Transverse colon (tissue), 4 donors: ENCODE results near the gene GMDS. TPM values are rescaled to one million over a fixed set of nuclear protein-coding genes. Genes with fewer than 3 reads are reported as not detected.

Experiments used
- DNase-seq: peaks from one replicate; pipeline ENCODE4 v3.0.0-alpha.2; 2019
- H3K27ac ChIP-seq, 4 donors: fragments of 200-600 bp; sonication (generic); 2 replicates each; pipeline ENCODE4 v1.5.1; 2016 to 2018; ENCODE audit warnings: inconsistent platforms in 4 of 4
- H3K27me3 ChIP-seq: fragments of 200-600 bp; sonication (generic); 2 replicates; pipeline ENCODE4 v1.5.1; 2017; ENCODE audit warnings: inconsistent platforms
- H3K36me3 ChIP-seq, 4 donors: fragments of 200-600 bp; sonication (generic); 2 replicates each; pipeline ENCODE4 v1.5.1; 2017 to 2019; ENCODE audit warnings: inconsistent platforms in 4 of 4
- H3K4me1 ChIP-seq, 4 donors: fragments of 200-600 bp; sonication (generic); 2 replicates each; pipeline ENCODE4 v1.5.1; 2017 to 2020; ENCODE audit warnings: inconsistent platforms in 4 of 4
- H3K4me3 ChIP-seq, 4 donors: fragments of 200-600 bp; sonication (generic); 1 replicate in 1 of 4; 2 replicates in 3 of 4; pipeline versions ENCODE4 v1.5.1 to v1.6.1; 2017 to 2019; ENCODE audit warnings: inconsistent platforms in 4 of 4
- H3K9me3 ChIP-seq, 2 donors: fragments of 200-600 bp; sonication (generic); 2 replicates each; pipeline ENCODE4 v1.5.1; 2017 to 2019; ENCODE audit warnings: inconsistent platforms in 2 of 2
- CTCF ChIP-seq, 5 experiments: fragments of 200-600 bp in 3 of 5; fragments of 450-650 bp in 2 of 5; sonication (generic) in 3 of 5; IDR thresholded peaks; 1 replicate in 2 of 5; 2 replicates in 3 of 5; pipeline ENCODE4 v1.5.1; 2016 to 2017; ENCODE audit warnings: antibody characterized with exemption in 5 of 5, inconsistent platforms in 3 of 5, mild to moderate bottlenecking in 2 of 5, moderate library complexity in 1 of 5
- EP300 ChIP-seq: sonication (generic); formaldehyde crosslinking; IDR thresholded peaks from one replicate; pipeline ENCODE4 v1.6.1; 2017; ENCODE audit warnings: antibody characterized with exemption, low read depth
- POLR2A ChIP-seq: fragments of 450-650 bp; IDR thresholded peaks from one replicate; pipeline ENCODE4 v1.6.1; 2016; ENCODE audit warnings: antibody characterized with exemption, mild to moderate bottlenecking, moderate library complexity
- POLR2AphosphoS5 ChIP-seq, 3 donors: sonication (generic); formaldehyde crosslinking; IDR thresholded peaks; one replicate each; pipeline ENCODE4 v1.6.1; 2016; ENCODE audit warnings: antibody characterized with exemption in 3 of 3
- WGBS, 2 donors: methylation state at CpG; one replicate each; pipeline ENCODE4 v1.1.5; 2018; ENCODE audit warnings: low coverage in 1 of 2; 5-methylcytosine and 5-hydroxymethylcytosine counted together
- in situ Hi-C, 4 donors: fragments of 200-750 bp; cut with MboI; loops; one replicate each; pipeline versions ENCODE4 v1.15.0 to v1.15.1; 2017; ENCODE audit warnings: low sequenced_read_pairs in 3 of 4, low pct_ligation_motif_present in 1 of 4, low pct_unique_long_range_greater_than_20kb in 1 of 4
- intact Hi-C: fragments of 100-400 bp; cut with DNase I; formaldehyde crosslinking; loops from one replicate; pipeline ENCODE4 v1.15.1; 2023; ENCODE audit warnings: low total_unique reads
- total RNA-seq, 4 donors: library from RNA; depleted of rRNA; stranded (reverse); fragments of >200 nt; gene quantifications; one replicate each; pipeline ENCODE4 v1.1.0, GENCODE V29; 2016

GMDS gene
- total RNA-seq, 4 donors from 2014 or later = 66.2 to 546 (median 102) TPM

GRCh38 chr6:2126351-2126750 lies 119.1 kb downstream of the GMDS start:
- Histone ChIP-seq H3K4me3 (no peak overlapping the region), H3K4me1 (no peaks in the 10 kb centered on the region), H3K36me3 (no peaks in the 10 kb centered on the region), H3K9me3 (no peaks in the 10 kb centered on the region), H3K27me3 (no peaks in the 10 kb centered on the region), H3K27ac (no peak overlapping the region)
- 97 to 98% methylated on average over 7 of the region's 7 CpGs for WGBS, 2 donors
- in situ Hi-C loops (no loop called here), intact Hi-C loops (no loop called here)
- no peak for DNase-seq
- no peak for TF ChIP-seq POLR2A
- no peak for TF ChIP-seq CTCF (IDR thresholded peaks at IDR 0.05)

GRCh38 chr6:2125158-2125557 lies 120.2 kb downstream of the GMDS start:
- DNase-seq = no peak
- Histone ChIP-seq H3K36me3 (no peaks in the 10 kb centered on the region), H3K27ac (no peak overlapping the region), H3K4me1 (no peaks in the 10 kb centered on the region), H3K9me3 (no peaks in the 10 kb centered on the region), H3K4me3 (no peak overlapping the region), H3K27me3 (no peaks in the 10 kb centered on the region)
- intact Hi-C loops = no loop called here
- TF ChIP-seq POLR2AphosphoS5 (IDR thresholded peaks at IDR 0.05) (no peak), EP300 (no peak), CTCF (IDR thresholded peaks at IDR 0.05) (no peak), POLR2A (no peak)
- WGBS, 2 donors = 92 to 100% methylated on average over 1 to 3 of the region's 3 CpGs
- in situ Hi-C loops = no loop called here

GRCh38 chr6:2124260-2124709 lies 121.1 kb downstream of the GMDS start:
- Histone ChIP-seq H3K27ac (no peak overlapping the region), H3K36me3 (no peaks in the 10 kb centered on the region), H3K4me3 (no peak overlapping the region), H3K9me3 (no peaks in the 10 kb centered on the region), H3K4me1 (no peaks in the 10 kb centered on the region), H3K27me3 (no peaks in the 10 kb centered on the region)
- no peak for DNase-seq
- TF ChIP-seq EP300 = no peak
- no peak for TF ChIP-seq POLR2AphosphoS5 (IDR thresholded peaks at IDR 0.05)
- TF ChIP-seq CTCF (IDR thresholded peaks at IDR 0.05) = no peak
- no peak for TF ChIP-seq POLR2A
- 83 to 85% methylated on average over 5 to 11 of the region's 11 CpGs for WGBS, 2 donors
- in situ Hi-C loops = no loop called here
- intact Hi-C loops = no loop called here

- intact Hi-C loops (no loop called here), in situ Hi-C loops (no loop called here)
- 99 to 100% methylated on average over 1 to 3 of the region's 3 CpGs for WGBS, 2 donors
Observed at GRCh38 chr6:2120912-2121311, 124.5 kb downstream of the GMDS start.

More at GRCh38 chr6:2120912-2121311, 124.5 kb downstream of the GMDS start:
- no peaks in the 10 kb centered on the region for H3K36me3 ChIP-seq
- no peak for TF ChIP-seq POLR2AphosphoS5 (IDR thresholded peaks at IDR 0.05)
- TF ChIP-seq CTCF (IDR thresholded peaks at IDR 0.05) = no peak
- no peak for TF ChIP-seq EP300
- no peak for TF ChIP-seq POLR2A
- DNase-seq = no peak
- H3K9me3 ChIP-seq = no peaks in the 10 kb centered on the region
- H3K27me3 ChIP-seq = no peaks in the 10 kb centered on the region
- no peak overlapping the region for H3K27ac ChIP-seq
- no peaks in the 10 kb centered on the region for H3K4me1 ChIP-seq
- H3K4me3 ChIP-seq = no peak overlapping the region
